Measurements from ENCODE around the gene RALGAPA2.

GRCh38 chr20:20632644-20633043 is 79.8 kb downstream of the RALGAPA2 start:
- TF ChIP-seq POLR2A (IDR thresholded peaks at IDR 0.05), result no peak
- no peak for TF ChIP-seq CTCF (IDR thresholded peaks at IDR 0.05 in 8 of 11, conservative IDR thresholded peaks at IDR 0.05 in 3 of 11)
- no peak for TF ChIP-seq POLR2AphosphoS5 (IDR thresholded peaks at IDR 0.05)

All from spleen (tissue), 7 donors.